OCI-LY7 (cell line): ENCODE results near the gene MVD. TPM values are rescaled to one million over a fixed set of nuclear protein-coding genes. Genes with fewer than 3 reads are reported as not detected.

Experiments
- BruUV-seq: library from RNA; stranded (reverse); fragments of 400-500 nt; replicated peaks from 2 replicates; lab custom pipeline; 2021; lab: Mats Ljungman, UMichigan
- CTCF ChIA-PET: fragments of 300-600 bp; sonication (Branson Sonifier 250); formaldehyde crosslinking; loops from one replicate; lab custom pipeline; 2022; ENCODE audit warnings: antibody characterized with exemption; ENCODE audit not compliant: unreplicated experiment; lab: Charles Lee
- POLR2A ChIA-PET: fragments of 300-600 bp; sonication (Branson Sonifier 250); formaldehyde crosslinking; loops from one replicate; lab custom pipeline; 2022; ENCODE audit warnings: antibody characterized with exemption; lab: Charles Lee
- DNase-seq: peaks from one replicate; pipeline ENCODE4 v3.0.0-alpha.2; 2015; ENCODE audit warnings: low spot score
- H2AFZ ChIP-seq: fragments of 200-600 bp; sonication (generic), shearing (Covaris generic); 2 replicates; pipeline ENCODE4 v1.6.1; 2014; ENCODE audit warnings: mild to moderate bottlenecking, antibody characterized with exemption, low read length, moderate library complexity
- H3K27ac ChIP-seq: fragments of 200-600 bp; sonication (generic); 2 replicates; pipeline ENCODE4 v1.5.1; 2014; ENCODE audit warnings: mixed run types, low read depth, mild to moderate bottlenecking, moderate library complexity, low read length, inconsistent platforms; ENCODE audit not compliant: poor library complexity, severe bottlenecking
- H3K36me3 ChIP-seq: fragments of 200-600 bp; sonication (generic); 2 replicates; pipeline ENCODE4 v1.6.1; 2014; ENCODE audit warnings: mild to moderate bottlenecking, antibody characterized with exemption, low read length, moderate library complexity, mixed read lengths; ENCODE audit not compliant: insufficient read depth
- H3K4me1 ChIP-seq: fragments of 200-600 bp; sonication (generic); 2 replicates; pipeline ENCODE4 v1.5.1; 2014; ENCODE audit warnings: mild to moderate bottlenecking, low read length; ENCODE audit not compliant: insufficient read depth, poor library complexity, severe bottlenecking
- H3K4me2 ChIP-seq: fragments of 200-600 bp; sonication (generic); 2 replicates; pipeline ENCODE4 v1.6.1; 2014; ENCODE audit warnings: mild to moderate bottlenecking, low read length
- H3K4me3 ChIP-seq: fragments of 200-600 bp; sonication (generic); 2 replicates; pipeline ENCODE4 v1.5.1; 2014; ENCODE audit warnings: mild to moderate bottlenecking, low read depth, low read length; ENCODE audit not compliant: poor library complexity, severe bottlenecking
- H3K79me2 ChIP-seq: fragments of 200-600 bp; sonication (generic); 2 replicates; pipeline ENCODE4 v1.6.1; 2016; ENCODE audit warnings: low read depth, mild to moderate bottlenecking, low read length, moderate library complexity, mixed read lengths; ENCODE audit not compliant: insufficient read depth
- H3K9me2 ChIP-seq: fragments of 200-600 bp; sonication (generic); 2 replicates; pipeline ENCODE4 v1.6.1; 2016; ENCODE audit warnings: mild to moderate bottlenecking, low read length, mixed read lengths; ENCODE audit not compliant: insufficient read depth
- H3K9me3 ChIP-seq: fragments of 200-600 bp; sonication (generic); 2 replicates; pipeline ENCODE4 v1.6.1; 2014; ENCODE audit warnings: mild to moderate bottlenecking, mixed run types, low read length, mixed read lengths
- H4K20me1 ChIP-seq: fragments of 200-600 bp; sonication (generic); 2 replicates; pipeline ENCODE4 v1.6.1; 2014; ENCODE audit warnings: mild to moderate bottlenecking, antibody characterized with exemption, low read length, moderate library complexity, mixed read lengths; ENCODE audit not compliant: insufficient read depth
- EZH2phosphoT487 ChIP-seq: fragments of 200-600 bp; sonication (generic); IDR thresholded peaks from 2 replicates; pipeline ENCODE4 v1.6.1; 2018; ENCODE audit warnings: low read depth, borderline replicate concordance, mild to moderate bottlenecking, mixed run types, antibody characterized with exemption, low read length, moderate library complexity, mixed read lengths
- intact Hi-C: fragments of 100-400 bp; cut with micrococcal nuclease; formaldehyde crosslinking; loops from one replicate; pipeline ENCODE4 v1.10.0; 2022; ENCODE audit not compliant: unreplicated experiment
- total RNA-seq, 2 experiments: library from RNA; depleted of rRNA in 1 of 2; stranded (reverse); fragments of >200 nt in 1 of 2; shearing (Covaris generic) in 1 of 2; gene quantifications; 2 replicates each; pipeline ENCODE4 v1.2.3, GENCODE V29; 2014 to 2022
- TF ChIP-seq, protein P1 (sequence below): fragments of 200-600 bp; sonication (generic); conservative IDR thresholded peaks from 2 replicates; pipeline ENCODE4 v1.5.1; 2014; ENCODE audit warnings: mild to moderate bottlenecking, antibody characterized with exemption, low read length, moderate library complexity, mixed read lengths

The MVD gene
- total RNA-seq, 2 experiments from 2014 or later = 65.6 to 158 TPM

DNA sequence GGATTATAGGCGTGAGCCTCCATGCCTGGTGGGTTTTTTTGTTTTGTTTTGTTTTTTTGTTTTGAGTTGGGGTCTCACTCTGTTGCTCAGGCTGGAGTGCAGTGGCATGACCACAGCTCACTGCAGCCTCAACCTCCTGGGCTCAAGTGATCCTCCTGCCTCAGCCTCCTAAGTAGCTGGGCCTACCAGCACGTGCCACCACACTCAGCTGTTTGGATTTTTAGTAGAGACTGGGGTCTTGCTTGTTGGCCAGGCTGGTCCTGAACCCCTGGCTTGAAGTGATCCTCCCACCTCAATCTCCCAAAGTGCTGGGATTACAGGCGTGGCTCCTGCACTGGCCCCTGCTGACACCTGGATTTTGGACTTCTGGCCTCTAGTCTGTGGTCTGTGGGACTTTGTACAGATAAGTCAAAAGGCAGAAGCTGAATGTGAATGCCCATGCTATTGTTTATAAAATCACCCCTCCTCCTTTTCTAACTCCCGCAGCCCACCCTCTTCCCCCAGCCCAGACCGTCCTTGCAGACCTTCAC, 17.7 kb upstream of the MVD start:
- Histone ChIP-seq H3K4me2 (peak overlapping the region; percentile 76), H3K9me3 (no peaks in the 10 kb centered on the region), H3K4me1 (peaks cover 55% of the 10 kb centered on the region), H3K79me2 (no peaks in the 10 kb centered on the region), H4K20me1 (no peaks in the 10 kb centered on the region), H3K4me3 (peak overlapping the region; percentile 56), H3K27ac (peak overlapping the region; percentile 94), H3K36me3 (0 out of 2 replicates have a peak, but pooled peaks cover 6% of the 10 kb centered on the region), H3K9me2 (no peaks in the 10 kb centered on the region), H2AFZ (no peak overlapping the region)
- BruUV-seq = no TSS peak
- DNase-seq = no peak
- CTCF ChIA-PET = interaction anchor here (0.6 to 0.7 kb wide), 2 partner anchors 21 to 127 kb away, joined by 4 read pairs; no protein-coding TSS in a partner anchor
- TF ChIP-seq, protein P1, sequence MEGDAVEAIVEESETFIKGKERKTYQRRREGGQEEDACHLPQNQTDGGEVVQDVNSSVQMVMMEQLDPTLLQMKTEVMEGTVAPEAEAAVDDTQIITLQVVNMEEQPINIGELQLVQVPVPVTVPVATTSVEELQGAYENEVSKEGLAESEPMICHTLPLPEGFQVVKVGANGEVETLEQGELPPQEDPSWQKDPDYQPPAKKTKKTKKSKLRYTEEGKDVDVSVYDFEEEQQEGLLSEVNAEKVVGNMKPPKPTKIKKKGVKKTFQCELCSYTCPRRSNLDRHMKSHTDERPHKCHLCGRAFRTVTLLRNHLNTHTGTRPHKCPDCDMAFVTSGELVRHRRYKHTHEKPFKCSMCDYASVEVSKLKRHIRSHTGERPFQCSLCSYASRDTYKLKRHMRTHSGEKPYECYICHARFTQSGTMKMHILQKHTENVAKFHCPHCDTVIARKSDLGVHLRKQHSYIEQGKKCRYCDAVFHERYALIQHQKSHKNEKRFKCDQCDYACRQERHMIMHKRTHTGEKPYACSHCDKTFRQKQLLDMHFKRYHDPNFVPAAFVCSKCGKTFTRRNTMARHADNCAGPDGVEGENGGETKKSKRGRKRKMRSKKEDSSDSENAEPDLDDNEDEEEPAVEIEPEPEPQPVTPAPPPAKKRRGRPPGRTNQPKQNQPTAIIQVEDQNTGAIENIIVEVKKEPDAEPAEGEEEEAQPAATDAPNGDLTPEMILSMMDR = no peak
- no peak for TF ChIP-seq EZH2phosphoT487
- POLR2A ChIA-PET = interaction anchor here (0.6 to 1.8 kb wide), 2 partner anchors 15 to 445 kb away, joined by 3 to 11 read pairs; no protein-coding TSS in a partner anchor
- intact Hi-C loops = loop anchor here (1.0 kb wide), 3 partner anchors 17 to 46 kb away; partner anchors contain the start of gene MVD

DNA sequence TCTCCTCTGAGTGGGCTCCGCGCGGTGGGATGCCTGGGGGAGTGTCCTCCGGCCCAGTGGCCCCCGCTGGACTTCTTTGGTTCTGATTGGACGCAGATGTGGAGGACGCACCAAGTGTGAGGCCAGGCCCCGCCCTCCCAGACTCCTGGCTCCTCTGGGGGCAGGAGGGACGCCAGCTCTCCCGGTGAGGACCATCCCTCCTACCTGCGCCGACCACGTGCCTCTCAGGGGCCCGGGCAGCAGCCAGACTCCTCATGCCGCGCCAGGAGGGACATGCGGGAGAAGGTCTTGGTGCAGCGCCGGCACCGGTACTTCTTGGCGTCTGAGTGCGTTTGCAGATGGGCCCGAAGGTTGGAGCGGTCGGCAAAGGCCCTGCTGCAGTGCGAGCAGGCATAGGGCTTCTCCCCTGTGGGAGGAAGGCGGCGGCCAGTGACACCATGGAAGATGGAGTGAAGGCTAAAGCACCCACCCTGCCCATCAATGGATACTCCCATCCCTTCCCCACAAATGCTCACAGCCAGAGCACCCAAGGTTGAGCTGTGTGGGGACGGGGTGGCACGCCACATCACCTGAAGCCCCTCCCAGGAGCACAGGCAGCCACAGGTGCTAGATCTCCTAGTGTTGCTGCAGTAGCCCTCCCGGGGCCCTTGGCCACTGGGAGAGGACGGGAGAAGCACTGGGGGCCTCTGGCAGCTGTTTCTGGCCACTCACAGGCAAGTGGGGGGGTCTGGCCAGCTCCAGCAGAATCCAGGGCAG, 15.5 kb upstream of the MVD start:
- no peak overlapping the region for H2AFZ ChIP-seq
- no peak overlapping the region for H3K4me2 ChIP-seq
- H3K9me3 ChIP-seq = no peaks in the 10 kb centered on the region
- peaks cover 35% of the 10 kb centered on the region for H3K4me1 ChIP-seq
- BruUV-seq = no TSS peak
- H3K36me3 ChIP-seq = peaks cover 11% of the 10 kb centered on the region; the same call in 1 of the 2 replicates
- H3K9me2 ChIP-seq = no peaks in the 10 kb centered on the region
- no peak for DNase-seq
- ChIA-PET CTCF (no interaction called here), POLR2A (no interaction called here)
- no peak overlapping the region for H3K27ac ChIP-seq
- H4K20me1 ChIP-seq = no peaks in the 10 kb centered on the region
- H3K79me2 ChIP-seq = no peaks in the 10 kb centered on the region
- TF ChIP-seq, protein P1 = no peak
- no peak for TF ChIP-seq EZH2phosphoT487
- intact Hi-C loops = no loop called here
- H3K4me3 ChIP-seq = no peak overlapping the region
